GM12878 (cell line): ENCODE measurements around the gene CHST4. TPM values are rescaled to one million over a fixed set of nuclear protein-coding genes. Genes with fewer than 3 reads are reported as not detected.

ENCODE experiments used
- CEBPB ChIP-seq, 2 experiments: fragments of 150-350 bp in 1 of 2; IDR thresholded peaks; 2 replicates each; pipeline ENCODE4 v1.6.1; 2012 to 2014; ENCODE audit warnings: low read depth in 2 of 2, low read length in 2 of 2, borderline replicate concordance in 1 of 2, inconsistent platforms in 1 of 2
- ETV6 ChIP-seq, 2 experiments: fragments of 450-650 bp in 1 of 2; IDR thresholded peaks in 1 of 2; conservative IDR thresholded peaks in 1 of 2; 2 replicates each; pipeline ENCODE4 v1.6.1; 2014; ENCODE audit warnings: antibody characterized with exemption in 1 of 2, borderline replicate concordance in 1 of 2, low read depth in 1 of 2, mild to moderate bottlenecking in 1 of 2, moderate library complexity in 1 of 2
- EZH2 ChIP-seq: IDR thresholded peaks from 2 replicates; pipeline ENCODE4 v1.6.1; 2012; ENCODE audit warnings: low read depth, mild to moderate bottlenecking, control low read depth, inconsistent platforms, low read length, borderline replicate concordance; ENCODE audit not compliant: control insufficient read depth
- HCFC1 ChIP-seq: fragments of 150-350 bp; IDR thresholded peaks from 2 replicates; pipeline ENCODE4 v1.6.1; 2014; ENCODE audit warnings: low read length
- KDM1A ChIP-seq: fragments of 200-600 bp; sonication (generic); IDR thresholded peaks from 2 replicates; pipeline ENCODE4 v1.6.1; 2016; ENCODE audit warnings: borderline replicate concordance
- MXI1 ChIP-seq: fragments of 150-350 bp; IDR thresholded peaks from 2 replicates; pipeline ENCODE4 v1.6.1; 2011; ENCODE audit warnings: low read depth, mild to moderate bottlenecking, inconsistent platforms, low read length, improper control_type of control experiment
- NFYA ChIP-seq: IDR thresholded peaks from 2 replicates; pipeline ENCODE4 v1.6.1; 2011; ENCODE audit warnings: low read depth, mild to moderate bottlenecking, low read length, improper control_type of control experiment, borderline replicate concordance
- NR2C1 ChIP-seq: fragments of 450-650 bp; IDR thresholded peaks from 2 replicates; pipeline ENCODE4 v1.6.1; 2017; ENCODE audit warnings: antibody characterized with exemption, mild to moderate bottlenecking, moderate library complexity
- NR2C2 ChIP-seq: IDR thresholded peaks from 2 replicates; pipeline ENCODE4 v1.6.1; 2011; ENCODE audit warnings: borderline replicate concordance, low read depth; ENCODE audit not compliant: control insufficient read depth, insufficient read length
- POLR2AphosphoS5 ChIP-seq: IDR thresholded peaks from 2 replicates; pipeline ENCODE4 v1.6.1; 2011; ENCODE audit warnings: mild to moderate bottlenecking, low read length, inconsistent platforms
- RAD21 ChIP-seq: IDR thresholded peaks from 2 replicates; pipeline ENCODE4 v1.6.1; 2011; ENCODE audit warnings: mild to moderate bottlenecking, low read depth, low read length, moderate library complexity; ENCODE audit not compliant: insufficient read depth
- RAD51 ChIP-seq: fragments of 450-650 bp; IDR thresholded peaks from 2 replicates; pipeline ENCODE4 v1.6.1; 2016; ENCODE audit warnings: moderate library complexity, mild to moderate bottlenecking, inconsistent platforms
- RB1 ChIP-seq: fragments of 450-650 bp; formaldehyde crosslinking; IDR thresholded peaks from 2 replicates; pipeline ENCODE4 v1.6.1; 2017; ENCODE audit warnings: mild to moderate bottlenecking, borderline replicate concordance
- RBBP5 ChIP-seq: fragments of 200-600 bp; sonication (generic); conservative IDR thresholded peaks from 2 replicates; pipeline ENCODE4 v1.6.1; 2016
- RFX5 ChIP-seq: IDR thresholded peaks from 2 replicates; pipeline ENCODE4 v1.6.1; 2011; ENCODE audit warnings: low read depth, low read length, improper control_type of control experiment
- RUNX3 ChIP-seq: IDR thresholded peaks from 2 replicates; pipeline ENCODE4 v1.6.1; 2012; ENCODE audit warnings: low read length, inconsistent platforms
- SIN3A ChIP-seq: IDR thresholded peaks from 2 replicates; pipeline ENCODE4 v1.6.1; 2012; ENCODE audit warnings: low read depth, low read length, improper control_type of control experiment
- SREBF1 ChIP-seq: IDR thresholded peaks from 2 replicates; pipeline ENCODE4 v1.6.1; 2012; ENCODE audit warnings: mild to moderate bottlenecking, low read length
- SREBF2 ChIP-seq: IDR thresholded peaks from 2 replicates; pipeline ENCODE4 v1.6.1; 2012; ENCODE audit warnings: mild to moderate bottlenecking, low read length
- SUZ12 ChIP-seq: fragments of 200-600 bp; sonication (generic); IDR thresholded peaks from one replicate; pipeline ENCODE4 v1.6.1; 2018; ENCODE audit warnings: antibody characterized with exemption, mild to moderate bottlenecking; ENCODE audit not compliant: unreplicated experiment
- WRNIP1 ChIP-seq: IDR thresholded peaks from 2 replicates; pipeline ENCODE4 v1.6.1; 2011; ENCODE audit warnings: low read depth, low read length, improper control_type of control experiment, borderline replicate concordance
- ZNF274 ChIP-seq: IDR thresholded peaks from one replicate; pipeline ENCODE4 v1.8.0; 2011; ENCODE audit not compliant: insufficient read length, insufficient read depth
- polyA plus RNA-seq, 11 experiments: library from polyadenylated mRNA; depleted of rRNA in 4 of 11; unstranded in 6 of 11; stranded (reverse) in 5 of 11; fragments of >200 nt; fragmentation: Nextera tagmentation in 4 of 11; fragmentation: Illumina TruSeq in 1 of 11; extraction: Ambion mirVana in 4 of 11; extraction: Trizol in 1 of 11; gene quantifications; 1 replicate in 1 of 11; 2 replicates in 10 of 11; pipeline versions ENCODE4 v1.2.1 to v1.2.3, GENCODE V29; 2011 to 2016; ENCODE audit warnings: inconsistent platforms in 2 of 11, missing spikeins in 2 of 11, low read depth in 1 of 11
- total RNA-seq, 4 experiments: library from RNA; depleted of rRNA in 3 of 4; stranded (reverse); fragments of >200 nt in 3 of 4; fragmentation: Illumina TruSeq in 1 of 4; extraction: Trizol in 1 of 4; gene quantifications; 2 replicates each; pipeline versions ENCODE4 v1.2.1 to v1.2.3, GENCODE V29; 2013 to 2021
- TF ChIP-seq, protein P1 (sequence below): IDR thresholded peaks from 2 replicates; pipeline ENCODE4 v1.6.1; 2011; ENCODE audit warnings: mild to moderate bottlenecking, low read depth, low read length, moderate library complexity; ENCODE audit not compliant: insufficient replicate concordance
- TF ChIP-seq, protein P2 (sequence below): IDR thresholded peaks from 2 replicates; pipeline ENCODE4 v1.6.1; 2012; ENCODE audit warnings: mild to moderate bottlenecking, low read depth, low read length
- TF ChIP-seq, protein P3 (sequence below): IDR thresholded peaks from 2 replicates; pipeline ENCODE4 v1.6.1; 2011; ENCODE audit warnings: low read depth, low read length, improper control_type of control experiment, borderline replicate concordance

CHST4 gene
- total and polyA plus RNA-seq, 10 of the 15 experiments (the other 5 are each of a cell fraction or from before 2014, with no cell fraction given), result 0.10 to 1.7 (median 0.79) TPM

DNA sequence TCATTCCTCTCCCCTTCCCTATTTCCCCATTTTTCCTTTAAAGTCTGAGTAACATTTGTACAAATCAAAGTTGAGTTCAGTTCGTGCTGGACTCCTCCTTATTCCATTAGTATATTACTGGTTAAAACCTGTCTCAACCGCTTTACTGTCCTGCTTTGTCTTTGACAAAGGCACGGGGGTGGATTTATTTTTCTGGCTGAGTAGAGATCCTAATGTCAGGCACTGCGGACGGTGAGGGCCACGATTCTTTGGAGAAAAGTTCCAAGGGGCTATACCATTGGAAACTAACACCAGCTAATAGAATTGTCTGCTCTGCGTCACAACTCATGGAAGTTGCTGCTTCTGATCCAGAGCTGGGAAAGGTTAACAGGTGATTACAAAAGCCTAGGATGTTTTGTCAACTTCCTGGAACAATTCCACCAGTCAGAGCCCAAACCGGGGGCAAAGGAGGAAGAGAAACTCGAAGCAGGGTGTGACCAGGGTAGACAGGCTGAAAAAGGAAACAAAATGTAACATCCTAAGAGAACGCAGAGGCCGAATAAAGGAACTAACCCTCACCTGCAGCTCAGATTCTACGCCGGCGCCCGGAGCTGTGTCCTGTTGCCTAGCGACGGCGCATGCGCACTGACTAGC, 38.2 kb downstream of the CHST4 start (continued):
- TF ChIP-seq SUZ12, result no peak
- TF ChIP-seq, protein P1, sequence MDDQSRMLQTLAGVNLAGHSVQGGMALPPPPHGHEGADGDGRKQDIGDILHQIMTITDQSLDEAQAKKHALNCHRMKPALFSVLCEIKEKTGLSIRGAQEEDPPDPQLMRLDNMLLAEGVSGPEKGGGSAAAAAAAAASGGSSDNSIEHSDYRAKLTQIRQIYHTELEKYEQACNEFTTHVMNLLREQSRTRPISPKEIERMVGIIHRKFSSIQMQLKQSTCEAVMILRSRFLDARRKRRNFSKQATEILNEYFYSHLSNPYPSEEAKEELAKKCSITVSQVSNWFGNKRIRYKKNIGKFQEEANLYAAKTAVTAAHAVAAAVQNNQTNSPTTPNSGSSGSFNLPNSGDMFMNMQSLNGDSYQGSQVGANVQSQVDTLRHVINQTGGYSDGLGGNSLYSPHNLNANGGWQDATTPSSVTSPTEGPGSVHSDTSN, result no peak
- TF ChIP-seq, protein P2, sequence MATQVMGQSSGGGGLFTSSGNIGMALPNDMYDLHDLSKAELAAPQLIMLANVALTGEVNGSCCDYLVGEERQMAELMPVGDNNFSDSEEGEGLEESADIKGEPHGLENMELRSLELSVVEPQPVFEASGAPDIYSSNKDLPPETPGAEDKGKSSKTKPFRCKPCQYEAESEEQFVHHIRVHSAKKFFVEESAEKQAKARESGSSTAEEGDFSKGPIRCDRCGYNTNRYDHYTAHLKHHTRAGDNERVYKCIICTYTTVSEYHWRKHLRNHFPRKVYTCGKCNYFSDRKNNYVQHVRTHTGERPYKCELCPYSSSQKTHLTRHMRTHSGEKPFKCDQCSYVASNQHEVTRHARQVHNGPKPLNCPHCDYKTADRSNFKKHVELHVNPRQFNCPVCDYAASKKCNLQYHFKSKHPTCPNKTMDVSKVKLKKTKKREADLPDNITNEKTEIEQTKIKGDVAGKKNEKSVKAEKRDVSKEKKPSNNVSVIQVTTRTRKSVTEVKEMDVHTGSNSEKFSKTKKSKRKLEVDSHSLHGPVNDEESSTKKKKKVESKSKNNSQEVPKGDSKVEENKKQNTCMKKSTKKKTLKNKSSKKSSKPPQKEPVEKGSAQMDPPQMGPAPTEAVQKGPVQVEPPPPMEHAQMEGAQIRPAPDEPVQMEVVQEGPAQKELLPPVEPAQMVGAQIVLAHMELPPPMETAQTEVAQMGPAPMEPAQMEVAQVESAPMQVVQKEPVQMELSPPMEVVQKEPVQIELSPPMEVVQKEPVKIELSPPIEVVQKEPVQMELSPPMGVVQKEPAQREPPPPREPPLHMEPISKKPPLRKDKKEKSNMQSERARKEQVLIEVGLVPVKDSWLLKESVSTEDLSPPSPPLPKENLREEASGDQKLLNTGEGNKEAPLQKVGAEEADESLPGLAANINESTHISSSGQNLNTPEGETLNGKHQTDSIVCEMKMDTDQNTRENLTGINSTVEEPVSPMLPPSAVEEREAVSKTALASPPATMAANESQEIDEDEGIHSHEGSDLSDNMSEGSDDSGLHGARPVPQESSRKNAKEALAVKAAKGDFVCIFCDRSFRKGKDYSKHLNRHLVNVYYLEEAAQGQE, result no peak
- TF ChIP-seq NR2C1, result no peak
- TF ChIP-seq NR2C2, result no peak
- TF ChIP-seq MXI1, result peak; percentile 56; the same call in 1 of the 2 replicates
- no peak for TF ChIP-seq RUNX3
- no peak for TF ChIP-seq NFYA
- no peak for TF ChIP-seq HCFC1
- no peak for TF ChIP-seq RB1
- no peak for TF ChIP-seq POLR2AphosphoS5
- TF ChIP-seq ZNF274, result no peak
- no peak for TF ChIP-seq ETV6 (conservative IDR thresholded peaks at IDR 0.05 in 1 of 2, IDR thresholded peaks at IDR 0.05 in 1 of 2; ENCODE audit: borderline replicate concordance in 1 of 2, low read depth in 1 of 2)
- 0 out of 2 replicates have a peak, but pooled peaks have one; percentile 12 for TF ChIP-seq SIN3A
- TF ChIP-seq SREBF2, result no peak
- no peak for TF ChIP-seq SREBF1
- TF ChIP-seq, protein P3, sequence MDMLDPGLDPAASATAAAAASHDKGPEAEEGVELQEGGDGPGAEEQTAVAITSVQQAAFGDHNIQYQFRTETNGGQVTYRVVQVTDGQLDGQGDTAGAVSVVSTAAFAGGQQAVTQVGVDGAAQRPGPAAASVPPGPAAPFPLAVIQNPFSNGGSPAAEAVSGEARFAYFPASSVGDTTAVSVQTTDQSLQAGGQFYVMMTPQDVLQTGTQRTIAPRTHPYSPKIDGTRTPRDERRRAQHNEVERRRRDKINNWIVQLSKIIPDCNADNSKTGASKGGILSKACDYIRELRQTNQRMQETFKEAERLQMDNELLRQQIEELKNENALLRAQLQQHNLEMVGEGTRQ, result no peak
- no peak for TF ChIP-seq KDM1A
- TF ChIP-seq RFX5, result no peak
- TF ChIP-seq WRNIP1, result no peak
- TF ChIP-seq RAD21, result no peak
- no peak for TF ChIP-seq RBBP5
- no peak for TF ChIP-seq CEBPB (IDR thresholded peaks at IDR 0.05; ENCODE audit: borderline replicate concordance in 1 of 2, low read depth in 2 of 2, low read length in 2 of 2)
- no peak for TF ChIP-seq EZH2
- no peak for TF ChIP-seq RAD51
